ENCODE data around the gene CDC23.

DNA sequence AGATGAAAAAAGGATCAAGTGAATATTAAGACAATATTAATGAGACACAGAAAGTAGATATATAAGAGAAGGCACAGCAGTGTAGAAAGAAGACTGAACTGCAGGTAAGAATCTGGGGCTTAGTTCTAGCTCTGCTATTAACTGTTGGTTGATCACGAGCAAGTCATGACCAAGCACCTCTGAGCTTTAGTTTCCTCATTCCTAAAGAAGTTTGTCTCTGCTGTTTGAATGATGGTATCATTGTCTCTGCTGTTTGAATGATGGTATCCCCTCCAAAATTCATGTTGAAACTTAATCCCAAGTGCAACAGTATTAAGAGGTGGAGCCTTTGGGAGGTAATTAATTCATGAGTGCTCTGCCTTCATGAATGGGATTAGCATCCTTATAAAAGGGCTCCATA, 71.4 kb downstream of the CDC23 start:
- TF ChIP-seq, protein P1, sequence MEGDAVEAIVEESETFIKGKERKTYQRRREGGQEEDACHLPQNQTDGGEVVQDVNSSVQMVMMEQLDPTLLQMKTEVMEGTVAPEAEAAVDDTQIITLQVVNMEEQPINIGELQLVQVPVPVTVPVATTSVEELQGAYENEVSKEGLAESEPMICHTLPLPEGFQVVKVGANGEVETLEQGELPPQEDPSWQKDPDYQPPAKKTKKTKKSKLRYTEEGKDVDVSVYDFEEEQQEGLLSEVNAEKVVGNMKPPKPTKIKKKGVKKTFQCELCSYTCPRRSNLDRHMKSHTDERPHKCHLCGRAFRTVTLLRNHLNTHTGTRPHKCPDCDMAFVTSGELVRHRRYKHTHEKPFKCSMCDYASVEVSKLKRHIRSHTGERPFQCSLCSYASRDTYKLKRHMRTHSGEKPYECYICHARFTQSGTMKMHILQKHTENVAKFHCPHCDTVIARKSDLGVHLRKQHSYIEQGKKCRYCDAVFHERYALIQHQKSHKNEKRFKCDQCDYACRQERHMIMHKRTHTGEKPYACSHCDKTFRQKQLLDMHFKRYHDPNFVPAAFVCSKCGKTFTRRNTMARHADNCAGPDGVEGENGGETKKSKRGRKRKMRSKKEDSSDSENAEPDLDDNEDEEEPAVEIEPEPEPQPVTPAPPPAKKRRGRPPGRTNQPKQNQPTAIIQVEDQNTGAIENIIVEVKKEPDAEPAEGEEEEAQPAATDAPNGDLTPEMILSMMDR (IDR thresholded peaks at IDR 0.05) = no peak
- no peak for TF ChIP-seq POLR2A (IDR thresholded peaks at IDR 0.05)
- no peak for TF ChIP-seq EP300 (IDR thresholded peaks at IDR 0.05)
- no peak for TF ChIP-seq POLR2AphosphoS5 (IDR thresholded peaks at IDR 0.05)
